Lower leg skin (tissue), 3 donors: Measurements from ENCODE around the gene EIPR1.

ENCODE experiments used
- CTCF ChIP-seq, 3 donors: fragments of 450-650 bp; IDR thresholded peaks; one replicate each; pipeline ENCODE4 v1.5.1; 2016; ENCODE audit warnings: antibody characterized with exemption in 3 of 3, mild to moderate bottlenecking in 3 of 3, moderate library complexity in 2 of 3
- POLR2A ChIP-seq, 2 donors: fragments of 450-650 bp; IDR thresholded peaks; one replicate each; pipeline ENCODE4 v1.6.1; 2016 to 2017; ENCODE audit warnings: antibody characterized with exemption in 2 of 2, mild to moderate bottlenecking in 1 of 2, moderate library complexity in 1 of 2

DNA sequence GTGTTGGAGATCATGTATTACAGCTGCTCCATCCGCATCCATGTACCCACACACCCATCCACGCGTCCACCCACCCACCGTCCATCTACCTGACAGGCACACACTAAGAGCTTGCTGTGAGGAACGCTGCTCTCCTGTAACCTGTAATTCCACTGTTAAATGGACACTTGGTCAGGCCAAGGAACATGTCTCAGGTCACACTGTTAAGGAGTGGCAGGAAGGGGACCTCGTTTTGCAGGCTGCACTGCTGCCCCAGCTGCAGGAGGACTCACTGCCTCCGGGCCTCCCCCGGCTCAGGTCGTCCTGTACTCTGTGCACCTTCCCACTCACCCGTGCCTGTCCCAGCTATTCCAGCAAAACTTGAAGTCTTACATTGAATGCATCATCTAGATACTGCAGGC, 170.5 kb downstream of the EIPR1 start:
- no peak for TF ChIP-seq CTCF (IDR thresholded peaks at IDR 0.05)
- TF ChIP-seq POLR2A (IDR thresholded peaks at IDR 0.05) = no peak
